K562 (cell line): ENCODE data around the gene TMEM200A. TPM values are rescaled to one million over a fixed set of nuclear protein-coding genes. Genes with fewer than 3 reads are reported as not detected.

Experiments used
- ATAC-seq: fragments of 200-7000 bp; cut with Tn5 transposase; 3 replicates; pipeline ENCODE4 v1.9.1; 2020; ENCODE audit warnings: moderate library complexity
- BruUV-seq: library from RNA; stranded (reverse); fragments of 400-500 nt; replicated peaks from 2 replicates; lab custom pipeline; 2021; lab: Mats Ljungman, UMichigan
- CTCF ChIA-PET: fragments of 300-600 bp; formaldehyde crosslinking; extraction: SDS; loops from one replicate; lab custom pipeline; 2021; ENCODE audit warnings: low intra/inter-chr PET ratio; lab: Yijun Ruan, JAX
- POLR2A ChIA-PET: fragments of 300-600, 350-650 bp; sonication (Branson Sonifier 250); formaldehyde crosslinking; extraction: SDS; loops from one replicate; lab custom pipeline; 2021; ENCODE audit warnings: antibody characterized with exemption, inconsistent platforms; lab: Yijun Ruan, JAX
- DNase-seq, 4 experiments: peaks; one replicate each; pipeline versions ENCODE4 v3.0.0 to v3.0.0-alpha.2; 2011 to 2018; ENCODE audit warnings: low spot score in 3 of 4, mixed read lengths in 3 of 4; ENCODE audit errors: extremely low read depth in 1 of 4
- FAIRE-seq: peaks from 2 replicates; lab custom pipeline; 2011; peaks lifted over from hg19 to GRCh38; lab: Jason Lieb, UNC
- H2AFZ ChIP-seq: 2 replicates; pipeline ENCODE4 v1.6.0; 2011; ENCODE audit warnings: low read depth, low read length, control low read depth, inconsistent platforms
- H3K27ac ChIP-seq: fragments of 200-600 bp; 3 replicates; pipeline ENCODE4 v1.8.0; 2011; ENCODE audit warnings: low read depth, mild to moderate bottlenecking, control low read depth, inconsistent platforms, low read length, moderate library complexity, mixed read lengths; ENCODE audit errors: extremely low read depth
- H3K27me3 ChIP-seq, 2 experiments: fragments of 300-600 bp in 1 of 2; 2 replicates in 1 of 2; 3 replicates in 1 of 2; pipeline versions ENCODE4 v1.6.0 to v1.8.0; 2011; ENCODE audit warnings: inconsistent platforms in 2 of 2, low read length in 2 of 2, mild to moderate bottlenecking in 1 of 2, mixed read lengths in 1 of 2, moderate library complexity in 1 of 2; ENCODE audit not compliant: control insufficient read depth in 2 of 2, insufficient read depth in 2 of 2
- H3K36me3 ChIP-seq: fragments of 300-600 bp; 3 replicates; pipeline ENCODE4 v1.8.0; 2011; ENCODE audit warnings: mild to moderate bottlenecking, low read length, inconsistent platforms; ENCODE audit not compliant: control insufficient read depth, insufficient read depth
- H3K4me1 ChIP-seq, 2 experiments: fragments of 200-600 bp in 1 of 2; replicated peaks in 1 of 2; 2 replicates in 1 of 2; 3 replicates in 1 of 2; pipeline versions ENCODE4 v1.5.1 to v1.8.0; 2011; ENCODE audit warnings: inconsistent platforms in 2 of 2, low read length in 2 of 2, mild to moderate bottlenecking in 1 of 2, mixed read lengths in 1 of 2, moderate library complexity in 1 of 2; ENCODE audit not compliant: control insufficient read depth in 2 of 2, insufficient read depth in 2 of 2
- H3K4me2 ChIP-seq: 2 replicates; pipeline ENCODE4 v1.6.1; 2011; ENCODE audit warnings: low read length, control low read depth, inconsistent platforms, mixed read lengths; ENCODE audit not compliant: insufficient read depth
- H3K4me3 ChIP-seq: fragments of 200-600 bp; sonication (generic), shearing (Covaris generic); 2 replicates; pipeline ENCODE4 v1.5.1; 2016; ENCODE audit warnings: control low read depth, inconsistent platforms
- H3K79me2 ChIP-seq: fragments of 200-600 bp; 3 replicates; pipeline ENCODE4 v1.8.0; 2011; ENCODE audit warnings: low read length, inconsistent platforms; ENCODE audit not compliant: control insufficient read depth, insufficient read depth
- H3K9ac ChIP-seq, 2 experiments: 2 replicates each; pipeline versions ENCODE4 v1.6.0 to v1.6.1; 2011; ENCODE audit warnings: low read depth in 2 of 2, low read length in 2 of 2, control low read depth in 1 of 2, inconsistent platforms in 1 of 2, mild to moderate bottlenecking in 1 of 2, mixed read lengths in 1 of 2; ENCODE audit not compliant: insufficient read depth in 1 of 2
- H3K9me1 ChIP-seq: one replicate; pipeline ENCODE4 v1.6.0; 2011; ENCODE audit warnings: inconsistent platforms, mild to moderate bottlenecking, low read length, moderate library complexity; ENCODE audit not compliant: control insufficient read depth, insufficient read depth
- H3K9me3 ChIP-seq: replicated peaks from 2 replicates; pipeline ENCODE4 v1.5.1; 2011; ENCODE audit warnings: low read depth, low read length, inconsistent platforms; ENCODE audit not compliant: control insufficient read depth, insufficient read depth
- H4K20me1 ChIP-seq: replicated peaks from 2 replicates; pipeline ENCODE4 v1.6.1; 2011; ENCODE audit warnings: low read length, inconsistent platforms, mixed read lengths; ENCODE audit not compliant: control insufficient read depth, insufficient read depth
- ADNP ChIP-seq: fragments of 200-800 bp; sonication (Bioruptor generic); IDR thresholded peaks from 2 replicates; pipeline ENCODE4 v1.6.1; 2016; ENCODE audit warnings: missing genetic modification characterization, missing compliant biosample characterization
- CREB3L1 ChIP-seq: fragments of 450-650 bp; IDR thresholded peaks from 2 replicates; pipeline ENCODE4 v1.6.1; 2014; ENCODE audit warnings: low read depth, mild to moderate bottlenecking, moderate library complexity, borderline replicate concordance
- GTF3C2 ChIP-seq: IDR thresholded peaks from 3 replicates; pipeline ENCODE4 v1.6.1; 2011; ENCODE audit warnings: borderline replicate concordance, mild to moderate bottlenecking, moderate library complexity; ENCODE audit not compliant: insufficient read length; ENCODE audit errors: extremely low read depth
- KLF10 ChIP-seq: fragments of 250-450 bp; sonication (Bioruptor Pico); IDR thresholded peaks from 2 replicates; pipeline ENCODE4 v1.6.1; 2021; ENCODE audit warnings: matching md5 sums
- LCOR ChIP-seq: sonication (generic); formaldehyde crosslinking; IDR thresholded peaks from 2 replicates; pipeline ENCODE4 v1.8.0; 2022; ENCODE audit warnings: mild to moderate bottlenecking, missing genetic modification reagents
- MAX ChIP-seq: sonication (generic); formaldehyde crosslinking; IDR thresholded peaks from 2 replicates; pipeline ENCODE4 v1.9.0; 2022; ENCODE audit warnings: mild to moderate bottlenecking, missing genetic modification reagents
- NUFIP1 ChIP-seq: fragments of 450-650 bp; IDR thresholded peaks from 2 replicates; pipeline ENCODE4 v1.6.1; 2018; ENCODE audit not compliant: partially characterized antibody
- POLR2B ChIP-seq: fragments of 450-650 bp; IDR thresholded peaks from 2 replicates; pipeline ENCODE4 v1.6.1; 2018; ENCODE audit warnings: low read depth; ENCODE audit not compliant: partially characterized antibody
- U2AF2 ChIP-seq: fragments of 200-400 bp; formaldehyde crosslinking; optimal IDR thresholded peaks from 2 replicates; pipeline ENCODE3; 2017; ENCODE audit warnings: low read depth, mild to moderate bottlenecking, low read length
- ZBTB26 ChIP-seq: fragments of 450-650 bp; formaldehyde crosslinking; IDR thresholded peaks from 2 replicates; pipeline ENCODE4 v1.4.0; 2022; ENCODE audit warnings: missing genetic modification characterization
- ZNF507 ChIP-seq: conservative IDR thresholded peaks from 2 replicates; pipeline ENCODE4 v1.6.1; 2017; ENCODE audit warnings: missing genetic modification characterization, missing compliant biosample characterization
- ZNF644 ChIP-seq: fragments of 200-800 bp; sonication (Bioruptor generic); IDR thresholded peaks from 2 replicates; pipeline ENCODE4 v1.6.1; 2016; ENCODE audit warnings: low read depth, missing genetic modification characterization, missing compliant biosample characterization
- WGBS: fragments of 100-300 bp; shearing (Covaris generic); methylation state at CpG from one replicate; pipeline ENCODE4 v1.1.6; 2016; ENCODE audit warnings: low coverage, mixed read lengths; ENCODE audit not compliant: insufficient coverage; ENCODE audit errors: missing lambda C conversion rate; 5-methylcytosine and 5-hydroxymethylcytosine counted together
- in situ Hi-C: fragments of 300-500 bp; cut with MboI; formaldehyde crosslinking; loops from 4 replicates; pipeline ENCODE4 v1.15.0; 2018; ENCODE audit warnings: inconsistent platforms, mixed read lengths
- intact Hi-C: fragments of 100-400 bp; cut with micrococcal nuclease; formaldehyde crosslinking; loops from 2 replicates; pipeline ENCODE4 v1.14.2; 2022
- polyA plus RNA-seq, 8 experiments: library from polyadenylated mRNA; depleted of rRNA in 4 of 8; stranded (reverse) in 5 of 8; unstranded in 3 of 8; fragments of >200 nt; fragmentation: Nextera tagmentation in 2 of 8; fragmentation: Illumina TruSeq in 1 of 8; extraction: Ambion mirVana in 2 of 8; extraction: Trizol in 1 of 8; gene quantifications; 2 replicates each; pipeline versions ENCODE4 v1.2.1 to v1.2.3, GENCODE V29; 2011 to 2014; ENCODE audit warnings: inconsistent platforms in 1 of 8, missing spikeins in 1 of 8
- total RNA-seq, 7 experiments: library from RNA; depleted of rRNA in 6 of 7; stranded (reverse); fragments of >200 nt in 6 of 7; fragmentation: Illumina TruSeq in 2 of 7; extraction: Trizol in 2 of 7; gene quantifications; 2 replicates each; pipeline versions ENCODE4 v1.2.1 to v1.2.3, GENCODE V29; 2011 to 2021; ENCODE audit warnings: low replicate concordance in 1 of 7

Gene TMEM200A
- total and polyA plus RNA-seq, 9 of the 15 experiments (the other 6 are each of a cell fraction or from before 2014, with no cell fraction given) = 0.04 TPM; not detected in 8

- 0% methylated on average over 2 of the region's 2 CpGs for WGBS
- FAIRE-seq (no peak), ATAC-seq (no peak), DNase-seq (no peak)
- no peaks in the 10 kb centered on the region for H3K9me3 ChIP-seq
- POLR2A ChIA-PET = interaction anchor here (0.7 kb wide), 1 partner anchor 523 kb away, joined by 3 read pairs; no protein-coding TSS in a partner anchor
- CTCF ChIA-PET = no interaction called here
- H3K27ac ChIP-seq = no peak overlapping the region
- no peaks in the 10 kb centered on the region for H4K20me1 ChIP-seq
- in situ Hi-C loops = no loop called here
- no peak overlapping the region for H2AFZ ChIP-seq
- H3K36me3 ChIP-seq = no peaks in the 10 kb centered on the region
- H3K4me2 ChIP-seq = no peak overlapping the region
- no peaks in the 10 kb centered on the region for H3K27me3 ChIP-seq
- no TSS peak for BruUV-seq
- intact Hi-C loops = no loop called here
- no peak overlapping the region for H3K4me3 ChIP-seq
- H3K9ac ChIP-seq = no peak overlapping the region
- H3K79me2 ChIP-seq = no peaks in the 10 kb centered on the region
- no peaks in the 10 kb centered on the region for H3K9me1 ChIP-seq
- no peaks in the 10 kb centered on the region for H3K4me1 ChIP-seq
- TF ChIP-seq MAX (no peak), U2AF2 (no peak), ZBTB26 (no peak), CREB3L1 (no peak), NUFIP1 (no peak), LCOR (CRISPR knock-in tag) (no peak), POLR2B (no peak), GTF3C2 (no peak), ZNF644 (tag) (no peak), ADNP (tag) (no peak), KLF10 (CRISPR knock-in tag) (no peak), ZNF507 (tag) (no peak)
These were observed 12.1 kb downstream of the TMEM200A start for GRCh38 chr6:130377915-130378314.
